IPS-11a (cell line): Measurements from ENCODE around the gene CD40LG.

Experiments
- H3K4me3 ChIP-seq: one replicate; pipeline ENCODE4 v1.5.1; 2013; ENCODE audit warnings: low read depth, low read length, control low read depth

Gene CD40LG

DNA sequence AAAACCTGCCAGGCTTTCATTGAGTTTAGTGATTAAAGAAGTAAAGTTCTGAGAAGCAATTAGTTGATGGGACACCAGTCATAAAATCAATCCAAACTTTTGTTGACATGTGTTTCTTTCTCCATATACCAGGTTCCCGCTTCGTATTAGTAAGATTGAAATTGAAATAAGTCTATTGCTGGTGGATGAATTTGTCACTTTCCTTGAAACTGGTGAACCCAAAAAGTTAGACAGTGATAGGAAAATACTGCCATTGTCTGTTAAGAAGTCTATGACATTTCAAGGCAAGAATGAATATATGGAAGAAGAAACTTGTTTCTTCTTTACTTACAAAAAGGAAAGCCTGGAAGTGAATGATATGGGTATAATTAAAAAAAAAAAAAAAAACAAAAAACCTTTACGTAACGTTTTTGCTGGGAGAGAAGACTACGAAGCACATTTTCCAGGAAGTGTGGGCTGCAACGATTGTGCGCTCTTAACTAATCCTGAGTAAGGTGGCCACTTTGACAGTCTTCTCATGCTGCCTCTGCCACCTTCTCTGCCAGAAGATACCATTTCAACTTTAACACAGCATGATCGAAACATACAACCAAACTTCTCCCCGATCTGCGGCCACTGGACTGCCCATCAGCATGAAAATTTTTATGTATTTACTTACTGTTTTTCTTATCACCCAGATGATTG, at the start of gene CD40LG:
CD40LG (plus strand) TSS at position 482 of the 684 bp plus-strand sequence; CDS start at position 573, 91 bp downstream.
- no peak within 1 kb of the TSS for H3K4me3 ChIP-seq

DNA sequence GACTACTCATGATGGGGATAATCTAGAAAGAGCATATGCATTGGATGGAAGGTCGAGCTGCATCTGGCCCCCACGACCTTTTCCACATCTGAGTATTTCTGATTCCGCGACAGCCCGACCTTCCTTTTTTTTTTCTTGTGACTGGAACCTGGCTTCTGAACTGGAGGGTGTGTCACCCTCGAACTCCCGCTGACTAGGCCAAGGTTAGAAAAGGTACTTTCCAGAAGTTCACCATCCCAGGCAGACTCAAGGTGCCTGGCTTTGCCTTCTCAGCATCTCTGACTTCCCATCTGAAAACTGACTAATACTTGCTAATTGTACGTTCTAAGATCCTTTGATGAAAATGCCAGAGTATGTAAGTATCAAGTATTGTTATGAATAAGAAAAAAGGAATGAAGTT, 49.3 kb upstream of the CD40LG start:
- H3K4me3 ChIP-seq, result no peak overlapping the region

DNA sequence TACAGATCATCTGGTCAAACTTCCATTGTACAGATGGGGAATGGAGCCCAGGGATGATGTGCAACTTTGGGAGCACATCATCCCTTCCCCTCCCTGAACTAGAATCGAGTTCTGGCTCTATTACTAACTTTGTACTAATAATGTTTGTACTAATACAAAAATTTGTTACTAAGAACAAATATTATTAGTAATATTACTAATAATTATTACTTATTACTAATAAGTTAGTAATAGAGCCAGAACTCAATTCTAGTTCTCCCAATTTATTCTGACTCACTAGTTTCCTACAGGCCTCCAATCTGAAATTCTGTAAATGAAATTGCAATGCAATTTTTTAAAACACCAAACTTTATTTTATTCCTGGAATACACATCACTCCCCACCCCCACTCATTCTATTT, 47.9 kb upstream of the CD40LG start:
- H3K4me3 ChIP-seq, result no peak overlapping the region

DNA sequence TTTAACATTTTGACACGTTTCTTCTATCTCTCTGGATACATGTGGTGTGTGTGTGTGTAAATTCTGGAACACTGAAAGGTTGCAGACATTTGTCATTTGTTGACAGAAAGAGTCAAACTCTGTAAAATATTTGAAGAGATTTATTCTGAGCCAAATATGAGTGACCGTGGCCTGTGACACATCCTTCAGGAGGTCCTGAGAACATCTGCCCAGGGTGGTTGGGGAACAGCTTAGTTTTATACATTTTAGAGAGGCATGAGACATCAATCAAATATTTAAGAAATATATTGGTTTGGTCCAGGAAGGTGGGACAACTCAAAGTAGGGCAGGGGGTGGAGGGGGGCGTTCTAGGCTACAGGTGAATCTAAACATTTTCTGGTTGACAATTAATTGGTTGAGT, 40.7 kb upstream of the CD40LG start:
- no peak overlapping the region for H3K4me3 ChIP-seq

DNA sequence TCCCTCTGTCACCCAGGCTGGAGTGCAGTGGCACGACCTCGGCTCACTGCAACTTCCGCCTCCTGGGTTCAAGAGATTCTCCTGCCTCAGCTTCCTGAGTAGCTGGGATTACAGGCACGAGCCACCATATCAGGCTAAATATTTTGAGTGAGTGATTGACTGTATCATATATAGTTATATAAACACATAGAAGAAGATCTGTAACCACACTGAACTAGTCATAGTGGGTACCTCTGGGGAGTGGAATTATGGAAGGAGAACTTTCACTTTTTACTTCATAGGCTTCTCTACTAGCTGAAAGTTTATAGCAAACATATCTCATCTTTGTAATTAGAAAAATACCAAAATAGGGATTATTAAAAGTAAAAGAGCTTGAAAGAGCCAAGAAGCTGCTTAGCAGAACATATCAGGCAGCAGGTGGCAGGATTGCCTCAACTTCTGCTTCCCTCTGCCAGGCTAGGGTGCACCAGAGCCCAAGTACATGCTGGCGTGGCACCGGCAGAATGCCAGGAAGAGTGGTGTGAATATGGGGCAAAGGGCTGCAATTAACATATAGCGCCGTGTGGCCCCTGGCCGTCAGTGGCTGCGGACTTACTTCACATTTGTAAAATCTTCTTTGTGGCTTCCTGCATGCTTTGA, 39.5 kb upstream of the CD40LG start:
- no peak overlapping the region for H3K4me3 ChIP-seq

DNA sequence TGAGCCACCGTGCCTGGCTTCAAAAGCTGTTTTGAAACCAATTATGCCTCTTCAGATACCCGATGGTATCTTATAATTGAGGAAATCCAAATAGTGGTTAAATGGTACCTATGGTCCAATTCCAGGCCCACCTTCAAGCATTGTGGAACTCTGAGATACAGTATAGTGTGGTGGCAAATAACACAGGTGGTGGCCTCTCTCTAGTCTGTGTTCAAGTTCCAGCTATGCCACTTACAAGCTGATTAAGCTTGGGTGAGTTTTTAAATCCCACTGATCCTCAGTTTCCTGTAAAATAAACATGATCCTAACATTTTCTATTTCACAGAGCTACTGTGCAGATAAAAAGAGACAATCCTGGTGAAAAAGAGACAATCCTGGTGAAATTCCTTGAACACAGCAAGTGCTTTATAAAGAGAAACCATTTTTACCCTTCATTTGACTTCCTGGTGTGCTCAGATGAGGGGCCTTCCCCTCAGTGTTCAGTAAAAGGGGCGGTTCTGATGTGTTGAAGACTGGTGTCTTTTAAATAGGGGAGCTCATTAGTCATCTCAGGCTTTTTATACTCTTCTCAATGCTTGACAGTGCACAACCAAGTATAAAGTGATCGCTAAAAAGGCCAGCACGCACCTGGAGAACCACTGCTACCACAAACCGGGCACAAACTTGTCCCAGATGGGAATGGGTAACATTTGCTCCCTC, 30.8 kb upstream of the CD40LG start:
- H3K4me3 ChIP-seq, result no peak overlapping the region

DNA sequence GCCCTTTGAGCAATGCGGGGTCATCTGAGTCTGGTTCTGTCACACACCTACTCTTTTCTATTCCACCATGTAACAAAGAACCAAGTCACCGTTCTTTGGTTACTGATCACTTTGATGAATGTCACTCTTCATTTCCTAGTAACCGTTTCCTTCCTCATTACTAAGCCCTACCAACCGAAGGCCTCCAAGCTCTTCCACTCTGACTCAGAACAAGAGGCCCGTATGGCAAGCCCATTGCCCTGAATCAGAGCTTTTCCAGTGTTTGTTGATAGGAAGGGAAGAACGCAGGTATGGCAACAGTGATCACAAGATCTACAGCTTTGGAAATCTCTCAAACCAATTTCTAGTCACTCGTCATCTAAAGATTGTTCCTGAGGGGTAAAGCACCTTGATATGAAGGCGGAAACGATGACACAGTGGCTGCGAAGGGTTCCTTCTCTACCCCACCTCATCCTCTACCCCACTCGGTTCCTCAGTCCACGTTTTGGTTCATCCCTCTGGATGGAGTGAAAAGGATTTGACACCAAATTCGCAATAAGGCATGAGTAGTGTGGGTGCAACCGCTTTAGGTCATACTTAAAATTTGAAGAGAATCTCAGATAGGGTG, 28.0 kb upstream of the CD40LG start:
- H3K4me3 ChIP-seq, result no peak overlapping the region

DNA sequence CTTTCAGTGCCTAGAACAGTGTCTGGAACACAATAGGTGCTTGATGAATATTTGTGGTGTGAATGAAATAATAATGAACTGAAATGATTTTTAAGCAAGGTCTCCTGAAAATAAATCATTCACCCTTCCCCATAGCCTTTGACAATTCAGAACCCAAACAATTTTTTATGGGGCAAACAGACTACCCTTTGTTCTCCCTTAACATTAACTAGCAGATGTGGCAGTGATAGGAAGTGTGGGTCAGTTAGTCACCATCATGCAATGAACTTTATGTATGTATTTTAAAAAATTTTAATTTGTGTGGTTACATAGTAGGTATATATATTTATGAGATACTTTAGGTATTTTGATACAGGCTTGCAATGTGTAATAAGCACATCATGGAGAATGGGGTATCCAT, 27.2 kb upstream of the CD40LG start:
- H3K4me3 ChIP-seq, result no peak overlapping the region

DNA sequence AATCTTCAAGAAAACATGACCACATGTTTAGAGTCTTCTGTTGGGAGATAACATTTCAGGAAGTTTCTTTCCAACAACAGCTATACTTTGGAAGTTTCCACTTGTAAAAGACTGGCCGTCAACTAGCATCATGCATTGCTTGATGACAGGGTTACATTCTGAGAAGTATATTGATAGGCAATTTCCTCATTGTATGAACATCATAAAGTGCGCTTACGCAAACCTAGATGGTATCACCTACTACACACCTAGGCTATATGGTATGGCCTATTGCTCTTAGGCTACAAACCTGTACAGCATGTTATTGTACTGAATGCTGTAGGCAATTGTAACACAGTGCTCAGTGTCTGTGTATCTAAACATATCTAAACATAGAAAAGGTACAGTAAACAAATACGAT, 25.4 kb upstream of the CD40LG start:
- no peak overlapping the region for H3K4me3 ChIP-seq

DNA sequence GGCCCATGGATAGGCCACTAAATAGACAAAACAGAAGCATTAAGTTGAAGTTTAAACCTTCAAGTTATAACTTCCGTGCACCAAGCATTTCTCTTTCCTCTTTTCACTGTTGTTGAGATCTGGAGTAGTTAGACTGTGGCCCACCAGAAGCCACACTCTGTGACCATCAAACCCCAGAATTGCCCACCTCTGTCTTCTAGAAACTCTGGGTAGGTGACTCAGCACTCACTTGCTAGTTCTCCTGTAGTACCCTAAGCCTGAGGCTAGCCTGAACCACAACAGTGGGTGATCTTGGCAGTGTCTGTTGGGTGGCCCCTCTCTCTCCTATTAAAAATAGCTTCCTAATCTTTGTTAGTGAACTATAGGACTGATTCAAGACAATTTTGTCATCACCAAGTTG, 24.6 kb upstream of the CD40LG start:
- no peak overlapping the region for H3K4me3 ChIP-seq

DNA sequence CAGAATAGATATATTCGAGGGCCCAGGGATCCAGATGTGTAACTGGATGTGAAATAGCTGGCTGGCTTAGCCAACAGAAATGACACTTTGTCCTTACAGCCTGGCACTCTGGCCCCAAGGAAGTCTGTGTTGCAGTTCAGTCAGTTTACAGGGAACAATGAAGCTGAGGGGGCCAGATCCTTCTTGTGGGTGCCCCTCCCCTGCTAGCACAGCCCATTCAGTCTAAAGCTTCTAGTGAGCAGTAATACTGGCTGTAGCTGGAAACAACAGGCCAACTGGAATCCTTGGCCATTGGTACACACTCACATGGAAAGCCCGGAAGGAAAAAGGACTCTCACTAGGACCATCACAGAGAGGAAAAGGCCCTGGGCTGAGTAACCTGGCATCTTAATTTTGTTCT, 22.7 kb upstream of the CD40LG start:
- no peak overlapping the region for H3K4me3 ChIP-seq

DNA sequence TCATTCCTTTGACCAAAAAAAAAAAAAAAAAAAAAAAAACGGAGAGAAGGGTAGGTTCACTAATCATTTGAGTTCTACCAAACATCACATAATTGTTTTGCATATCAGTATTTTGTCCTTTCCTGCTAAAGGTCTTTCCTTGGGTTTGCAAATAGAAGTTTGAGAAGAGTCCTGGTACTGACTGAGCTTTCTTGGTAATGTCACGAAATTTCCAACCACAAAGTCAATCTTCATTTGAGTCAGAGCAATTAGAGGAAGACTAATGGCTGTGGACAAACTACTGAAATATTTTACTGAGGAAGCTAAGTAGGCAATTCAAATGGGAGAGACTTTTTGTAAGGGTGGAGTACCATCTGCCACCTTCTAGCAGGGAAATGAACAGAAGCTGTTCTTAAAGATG, 21.7 kb upstream of the CD40LG start:
- H3K4me3 ChIP-seq, result no peak overlapping the region

DNA sequence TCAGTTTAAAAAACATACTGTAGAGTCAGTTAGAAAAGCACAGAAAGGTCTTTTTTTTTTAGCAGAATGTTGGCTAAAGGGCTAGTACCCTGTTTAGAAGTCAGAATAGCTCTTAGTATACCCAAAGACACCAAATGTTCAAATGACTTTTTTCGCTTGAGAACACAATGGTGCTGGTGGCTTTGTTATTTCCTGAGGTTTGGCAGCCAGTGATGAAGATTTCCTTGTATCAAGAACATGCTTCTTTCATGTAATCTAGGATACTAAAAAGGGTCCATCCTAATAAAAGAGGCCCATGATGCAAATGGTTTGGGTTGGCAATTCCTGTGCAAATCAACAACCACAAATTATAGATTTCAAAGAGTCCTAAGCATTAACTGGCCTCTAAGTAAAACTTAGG, 21.1 kb upstream of the CD40LG start:
- no peak overlapping the region for H3K4me3 ChIP-seq

DNA sequence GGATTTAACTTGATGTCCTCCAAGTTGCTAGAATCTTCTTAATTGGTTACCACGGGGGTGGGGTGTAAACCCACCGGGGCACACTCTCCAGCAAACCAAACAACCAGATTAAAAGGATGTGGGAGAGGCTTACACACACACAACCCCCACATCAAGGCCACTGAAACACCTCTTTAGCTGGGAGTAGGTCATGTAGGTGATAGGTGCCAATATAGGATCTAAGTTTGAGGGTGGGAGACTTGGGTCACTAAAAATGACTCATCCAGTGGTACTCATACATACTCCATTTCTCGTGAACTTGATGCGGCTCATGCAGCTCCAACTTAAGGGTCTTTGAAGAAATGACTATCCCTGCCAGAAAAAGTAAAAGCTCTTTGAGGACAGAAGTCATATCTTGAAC, 20.5 kb upstream of the CD40LG start:
- no peak overlapping the region for H3K4me3 ChIP-seq

DNA sequence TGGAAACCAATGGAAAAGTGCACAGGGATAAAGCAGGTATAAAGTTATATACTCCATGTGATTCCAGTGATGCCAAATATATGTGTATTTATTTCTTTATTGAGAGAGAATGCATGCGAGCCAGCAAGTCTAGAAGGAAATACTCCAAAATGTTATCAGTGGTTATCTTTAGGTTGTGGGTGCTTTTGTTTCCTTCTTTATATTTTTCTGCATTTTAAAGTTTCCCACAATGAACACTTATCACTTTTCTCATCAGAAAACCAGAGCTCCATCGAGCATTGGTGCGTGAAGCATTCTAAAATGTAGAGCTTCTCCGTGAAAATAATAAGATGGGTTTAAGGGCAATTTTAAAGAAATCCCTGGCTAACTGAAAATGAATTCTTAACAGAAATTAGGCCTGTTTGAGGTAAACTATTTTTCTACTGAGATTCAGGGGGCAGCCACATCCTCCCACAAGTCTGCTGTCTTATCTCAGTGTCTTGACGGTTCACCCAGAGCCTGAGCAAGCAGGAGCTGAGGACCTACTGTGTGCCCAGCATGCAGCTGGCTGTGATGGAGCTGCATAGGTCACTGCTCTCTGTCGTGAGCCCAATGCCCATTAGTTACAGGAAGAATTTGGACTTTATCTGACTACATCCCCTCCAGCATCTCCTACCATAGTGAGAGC, 18.7 kb upstream of the CD40LG start:
- H3K4me3 ChIP-seq, result no peak overlapping the region

DNA sequence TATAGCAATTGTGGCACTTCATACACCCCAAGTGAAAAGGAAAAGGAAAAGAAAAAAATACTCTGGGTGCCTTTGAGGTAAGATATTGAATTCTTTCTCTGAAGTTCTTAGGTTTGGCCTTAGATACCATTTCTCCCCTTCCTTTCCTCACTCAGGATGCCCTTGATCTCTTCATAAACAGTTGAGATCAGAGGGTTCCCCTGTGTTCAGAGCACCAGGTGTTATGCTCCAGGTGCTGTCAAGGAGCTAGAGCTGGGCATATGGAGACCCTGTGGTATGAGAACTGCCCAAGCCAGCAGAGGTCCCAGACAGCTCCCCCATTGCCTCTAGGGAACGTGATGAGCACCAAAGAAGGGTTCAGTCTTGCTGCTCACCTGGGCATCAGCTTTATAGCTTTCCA, 17.1 kb upstream of the CD40LG start:
- no peak overlapping the region for H3K4me3 ChIP-seq

DNA sequence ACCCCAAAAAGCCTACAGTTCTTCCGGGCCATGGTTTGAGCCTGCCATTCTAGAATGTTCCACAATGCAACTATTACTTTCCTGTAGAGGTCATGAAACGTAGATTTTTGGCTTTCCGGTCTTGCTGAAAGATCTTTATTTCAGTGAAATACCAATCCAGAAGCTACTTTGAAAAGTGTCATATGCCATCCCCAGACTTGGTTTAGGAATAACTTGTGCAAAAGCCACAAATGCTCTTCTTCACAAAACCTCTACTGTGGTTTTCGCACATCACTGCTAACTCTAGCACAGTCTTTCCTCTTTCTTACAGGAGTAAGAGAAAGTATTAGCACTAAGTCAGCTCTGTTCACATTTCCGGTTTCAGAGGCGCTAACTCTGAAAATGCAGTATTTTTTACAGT, 12.7 kb upstream of the CD40LG start:
- no peak overlapping the region for H3K4me3 ChIP-seq

DNA sequence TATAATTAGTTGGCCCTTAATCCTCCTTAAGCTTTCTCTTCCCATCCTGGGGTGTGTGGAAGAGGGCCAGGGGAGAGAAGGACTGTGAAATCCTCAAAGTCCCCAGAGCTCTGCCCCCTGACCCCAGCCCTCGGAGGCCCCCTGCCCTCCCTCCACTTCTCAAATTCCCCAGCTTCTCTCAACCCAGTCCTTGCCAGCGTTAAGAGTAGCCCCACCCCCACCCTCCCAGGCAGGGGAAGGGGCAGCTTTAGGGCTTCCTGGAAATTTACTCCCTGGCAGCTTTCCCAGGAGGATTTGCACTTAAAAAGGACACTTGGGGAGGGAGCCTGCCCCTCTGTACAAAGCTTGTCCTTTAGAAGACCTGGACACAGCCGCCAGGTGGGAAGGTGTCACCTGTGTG, 11.8 kb upstream of the CD40LG start:
- no peak overlapping the region for H3K4me3 ChIP-seq

DNA sequence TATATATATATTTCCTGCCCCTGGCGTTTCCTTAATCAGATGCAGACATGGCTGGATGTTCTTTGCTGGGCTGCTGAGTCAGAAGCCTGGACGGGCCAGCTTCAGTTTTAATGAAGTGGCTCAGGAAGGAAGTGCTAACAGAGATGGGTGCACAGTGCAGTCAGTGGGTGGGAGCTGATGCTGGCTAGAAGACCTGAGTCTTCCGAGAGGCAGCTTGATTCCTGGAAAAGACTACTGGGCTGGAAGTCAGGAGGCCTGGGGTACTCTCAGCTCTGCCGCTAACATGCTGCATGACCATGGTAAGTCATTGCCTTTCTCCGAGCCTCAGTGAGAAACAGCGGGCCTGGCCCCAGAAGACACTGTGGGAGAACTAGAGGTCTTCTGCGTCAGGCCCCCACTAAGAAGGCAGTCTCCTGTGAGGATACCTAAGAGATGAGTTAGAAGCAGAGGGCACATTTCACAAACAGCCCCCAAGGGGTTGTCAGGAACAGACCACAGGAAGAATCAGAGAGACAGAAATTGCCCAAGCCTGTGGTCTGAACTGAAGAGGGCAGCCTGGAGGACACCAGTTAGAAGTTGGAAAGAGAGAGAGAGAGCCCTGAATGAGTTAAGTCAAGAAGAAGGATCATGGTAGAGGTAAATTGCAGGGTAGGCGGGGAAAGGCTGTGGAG, 8.3 kb upstream of the CD40LG start:
- H3K4me3 ChIP-seq, result no peak overlapping the region

DNA sequence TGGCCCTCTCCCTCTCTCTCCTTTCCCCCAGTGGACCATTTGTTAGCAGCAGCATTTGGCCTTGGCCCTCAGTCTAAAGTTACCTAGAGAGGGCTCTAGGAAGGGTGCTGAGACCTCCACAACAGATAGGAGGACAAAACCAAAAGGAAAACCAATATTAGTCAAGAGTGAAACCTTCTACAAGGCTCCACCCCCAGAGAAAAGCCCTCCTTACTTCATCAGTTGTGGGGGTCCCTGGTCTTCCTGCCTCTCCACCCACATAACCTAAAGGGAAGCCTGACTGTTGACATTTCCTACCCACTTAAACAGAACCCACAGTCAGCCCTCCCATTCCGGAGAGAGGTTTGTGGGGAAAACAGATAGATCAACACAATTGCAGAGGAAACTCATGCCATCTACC, 4.7 kb upstream of the CD40LG start:
- H3K4me3 ChIP-seq, result no peak overlapping the region
